C4-2B (cell line): ENCODE results near the gene NOLC1.

Source experiments
- CTCF ChIP-seq: fragments of 450-650 bp; conservative IDR thresholded peaks from 2 replicates; pipeline ENCODE4 v1.5.1; 2017; ENCODE audit warnings: mild to moderate bottlenecking
- ZFX ChIP-seq: fragments of 450-650 bp; IDR thresholded peaks from 2 replicates; pipeline ENCODE4 v1.6.1; 2017

GRCh38 chr10:102121739-102122372 lies 30.3 kb upstream of the NOLC1 start:
- TF ChIP-seq CTCF (no peak), ZFX (no peak)
